ENCODE measurements around the gene GLCE.
"Not testable (repeated sequence)": the region's sequence is repeated elsewhere in the genome, so short reads cannot be mapped to it uniquely, and the experiment has no call there.

The GLCE gene

DNA sequence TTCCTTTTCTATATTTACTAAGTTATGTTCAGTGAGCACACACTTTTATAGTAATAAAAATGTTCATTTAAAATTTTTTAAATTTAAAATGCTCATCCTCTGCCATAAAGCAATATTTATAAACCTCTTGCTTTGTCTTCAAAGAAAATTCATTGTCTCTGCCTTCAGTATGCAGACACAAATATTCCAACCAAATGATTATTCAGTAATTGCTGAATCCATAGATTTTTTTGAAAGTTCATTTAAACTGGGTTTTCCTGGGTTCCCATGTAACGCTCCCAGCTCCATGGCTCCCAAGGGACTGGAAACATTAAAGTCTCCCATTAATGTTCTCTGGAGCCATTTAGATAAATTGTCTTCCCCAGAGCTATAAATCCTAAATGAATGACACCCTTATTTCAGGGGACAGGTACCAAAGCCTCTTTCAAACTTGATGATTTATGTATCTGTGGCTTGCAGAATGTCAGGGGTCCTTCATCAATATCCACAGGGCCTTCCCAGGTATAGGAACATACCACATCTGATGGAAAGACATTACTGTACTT lies 15.2 kb upstream of the GLCE start:
- DNase-seq (ENCODE audit: insufficient read length, low spot score) (no peak), FAIRE-seq (no peak)
- TF ChIP-seq POU2F2 (IDR thresholded peaks at IDR 0.05; ENCODE audit: low read depth, low read length) (no peak), TAF1 (IDR thresholded peaks at IDR 0.05; ENCODE audit: low read depth, low read length) (no peak), PAX5 (IDR thresholded peaks at IDR 0.05; ENCODE audit: insufficient read depth, low read length, severe bottlenecking) (no peak), POLR2AphosphoS5 (IDR thresholded peaks at IDR 0.05; ENCODE audit: low read depth, low read length) (no peak), SPI1 (IDR thresholded peaks at IDR 0.05; ENCODE audit: low read depth, low read length) (no peak), POLR2A (IDR thresholded peaks at IDR 0.05; ENCODE audit: low read depth, low read length) (no peak)

DNA sequence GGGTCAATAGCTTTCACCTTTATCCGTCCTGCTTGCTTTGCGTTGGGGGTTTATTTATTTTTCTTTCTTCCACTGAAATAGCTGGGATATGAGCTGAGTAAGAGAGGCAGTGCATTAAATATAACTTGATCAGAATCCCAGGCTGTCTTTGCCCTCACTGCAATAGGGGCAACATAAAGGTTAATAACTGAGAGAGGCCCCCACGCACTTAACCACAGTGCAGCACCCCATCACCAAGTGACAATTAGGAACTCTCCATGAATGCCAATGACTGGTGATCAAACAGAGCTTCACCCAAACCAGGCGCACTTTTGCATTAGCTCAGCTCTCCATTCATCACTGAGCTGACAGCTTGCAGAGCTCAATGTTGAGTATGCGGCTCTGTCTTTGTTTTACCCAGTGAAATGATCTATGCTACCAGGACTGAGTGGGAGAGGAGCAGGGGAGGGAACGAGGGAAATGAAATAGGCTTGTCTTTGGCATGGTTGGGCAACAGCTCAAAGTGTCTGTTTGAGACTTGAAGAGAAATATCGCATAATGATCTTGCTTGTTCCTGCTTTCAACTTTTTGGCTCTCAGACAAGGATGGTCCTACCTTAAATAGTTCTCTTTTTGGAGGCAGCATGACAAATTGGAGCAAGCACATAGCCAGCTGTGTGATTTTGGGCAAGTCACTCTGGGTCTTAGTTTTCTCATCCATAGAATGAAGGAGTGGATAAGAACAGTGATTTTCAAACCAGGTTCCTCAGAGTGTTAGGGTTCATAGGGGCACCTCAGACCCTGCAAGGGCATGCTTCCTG lies 14.5 kb upstream of the GLCE start:
- DNase-seq (ENCODE audit: insufficient read length, low spot score), result no peak
- no peak for TF ChIP-seq POLR2A (IDR thresholded peaks at IDR 0.05; ENCODE audit: low read depth, low read length)
- no peak for TF ChIP-seq POLR2AphosphoS5 (IDR thresholded peaks at IDR 0.05; ENCODE audit: low read depth, low read length)
- no peak for TF ChIP-seq PAX5 (IDR thresholded peaks at IDR 0.05; ENCODE audit: insufficient read depth, low read length, severe bottlenecking)
- no peak for TF ChIP-seq POU2F2 (IDR thresholded peaks at IDR 0.05; ENCODE audit: low read depth, low read length)
- no peak for TF ChIP-seq SPI1 (IDR thresholded peaks at IDR 0.05; ENCODE audit: low read depth, low read length)
- no peak for TF ChIP-seq TAF1 (IDR thresholded peaks at IDR 0.05; ENCODE audit: low read depth, low read length)
- FAIRE-seq, result no peak

DNA sequence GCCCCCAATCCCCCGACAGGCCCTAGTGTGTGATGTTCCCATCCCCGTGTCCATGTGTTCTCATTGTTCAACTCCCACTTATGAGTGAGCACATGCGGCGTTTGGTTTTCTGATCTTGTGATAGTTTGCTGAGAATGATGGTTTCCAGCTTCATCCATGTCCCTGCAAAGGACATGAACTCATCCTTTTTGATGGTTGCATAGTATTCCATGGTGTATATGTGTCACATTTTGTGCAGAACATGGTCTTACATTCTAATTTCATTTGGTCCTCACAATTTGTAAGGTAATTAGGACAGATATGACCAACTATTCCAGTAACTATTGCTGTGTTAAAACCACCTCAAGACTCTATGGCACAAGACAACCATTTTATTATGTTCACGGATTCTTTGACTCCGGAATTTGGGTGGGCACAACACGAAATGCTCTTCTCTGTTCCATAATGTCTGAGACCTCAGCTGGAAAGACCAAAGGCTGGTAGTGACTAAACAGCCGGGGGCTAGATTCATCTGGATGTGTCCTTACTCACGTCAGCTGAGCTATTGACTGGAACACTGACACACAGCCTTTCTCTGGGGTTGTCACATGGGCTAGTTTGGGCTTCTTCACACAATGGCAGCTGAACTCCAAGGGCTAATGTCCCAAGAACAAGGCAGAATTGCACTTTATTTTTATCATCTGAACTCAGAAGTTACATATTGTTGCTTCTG lies 13.6 kb upstream of the GLCE start:
- TF ChIP-seq SPI1 (IDR thresholded peaks at IDR 0.05; ENCODE audit: low read depth, low read length), result no peak
- no peak for TF ChIP-seq POU2F2 (IDR thresholded peaks at IDR 0.05; ENCODE audit: low read depth, low read length)
- TF ChIP-seq PAX5 (IDR thresholded peaks at IDR 0.05; ENCODE audit: insufficient read depth, low read length, severe bottlenecking), result no peak
- no peak for TF ChIP-seq TAF1 (IDR thresholded peaks at IDR 0.05; ENCODE audit: low read depth, low read length)
- TF ChIP-seq POLR2A (IDR thresholded peaks at IDR 0.05; ENCODE audit: low read depth, low read length), result no peak
- no peak for TF ChIP-seq POLR2AphosphoS5 (IDR thresholded peaks at IDR 0.05; ENCODE audit: low read depth, low read length)
- no peak for FAIRE-seq

DNA sequence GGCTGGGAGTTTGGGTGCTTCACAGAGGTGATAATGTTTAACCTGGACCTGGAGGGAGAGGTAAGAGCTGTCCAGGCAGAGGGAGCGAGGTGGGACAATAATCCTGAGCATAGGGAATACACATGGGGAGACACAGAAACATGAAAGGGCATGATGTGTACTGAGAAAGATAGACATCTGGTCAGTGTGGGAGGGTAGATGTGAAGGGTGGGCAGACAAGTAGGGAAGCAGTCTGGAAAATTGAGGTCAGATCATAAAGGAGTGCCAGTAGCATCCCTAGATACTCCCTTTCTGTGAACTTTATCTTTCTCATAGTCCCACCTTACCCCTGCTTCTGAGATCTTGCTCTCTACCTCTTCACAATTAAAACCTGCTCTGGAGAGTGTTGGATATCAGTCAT lies 12.0 kb upstream of the GLCE start:
- FAIRE-seq, result no peak
- TF ChIP-seq TAF1 (IDR thresholded peaks at IDR 0.05; ENCODE audit: low read depth, low read length), result no peak
- no peak for TF ChIP-seq POLR2AphosphoS5 (IDR thresholded peaks at IDR 0.05; ENCODE audit: low read depth, low read length)
- TF ChIP-seq POU2F2 (IDR thresholded peaks at IDR 0.05; ENCODE audit: low read depth, low read length), result no peak
- no peak for TF ChIP-seq POLR2A (IDR thresholded peaks at IDR 0.05; ENCODE audit: low read depth, low read length)
- TF ChIP-seq PAX5 (IDR thresholded peaks at IDR 0.05; ENCODE audit: insufficient read depth, low read length, severe bottlenecking), result no peak
- no peak for TF ChIP-seq SPI1 (IDR thresholded peaks at IDR 0.05; ENCODE audit: low read depth, low read length)
- no peak for DNase-seq (ENCODE audit: insufficient read length, low spot score)

More for the DNA sequence above, 13.6 kb upstream of the GLCE start:
- no peak for DNase-seq (ENCODE audit: insufficient read length, low spot score)

DNA sequence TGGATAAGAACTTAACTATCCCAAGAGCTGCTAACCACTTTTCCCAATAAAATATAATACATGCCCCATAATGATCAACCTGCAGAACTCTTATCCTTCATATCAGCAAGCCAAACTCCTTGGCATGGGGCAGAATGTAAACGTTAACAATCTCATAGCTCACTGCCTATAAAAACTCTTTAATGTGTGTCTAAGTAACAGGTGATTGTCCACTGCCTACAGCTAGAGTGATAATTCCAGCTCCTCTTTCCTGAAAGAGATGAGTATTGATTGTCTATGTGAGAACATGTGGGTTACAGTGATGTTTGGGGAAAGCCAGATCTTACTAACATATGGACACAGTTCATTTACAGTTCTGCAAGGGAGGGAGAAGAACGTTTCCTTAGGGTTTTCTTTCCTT lies 11.3 kb upstream of the GLCE start:
- no peak for DNase-seq (ENCODE audit: insufficient read length, low spot score)

DNA sequence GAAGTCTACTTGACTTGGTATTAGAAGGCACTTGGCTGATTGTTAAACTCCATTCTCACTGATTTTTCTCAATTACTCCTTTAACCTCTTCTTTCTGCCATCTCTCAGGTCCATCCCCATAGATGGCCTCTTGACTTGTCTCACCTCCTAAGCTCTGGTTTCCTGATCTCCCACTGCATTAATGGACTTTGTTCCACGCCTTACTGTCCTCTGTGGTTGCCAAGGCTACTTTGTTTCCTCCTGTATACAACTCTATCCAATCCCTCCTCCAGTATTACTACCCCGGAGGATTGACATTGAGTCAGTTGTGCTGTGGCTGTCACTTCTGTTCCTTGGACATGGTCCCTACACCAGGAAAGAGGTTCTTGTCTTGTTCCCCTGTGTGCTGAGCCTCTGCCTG lies 10.6 kb upstream of the GLCE start:
- FAIRE-seq (no peak), DNase-seq (ENCODE audit: insufficient read length, low spot score) (no peak)
- TF ChIP-seq PAX5 (IDR thresholded peaks at IDR 0.05; ENCODE audit: insufficient read depth, low read length, severe bottlenecking) (no peak), POLR2AphosphoS5 (IDR thresholded peaks at IDR 0.05; ENCODE audit: low read depth, low read length) (no peak), POU2F2 (IDR thresholded peaks at IDR 0.05; ENCODE audit: low read depth, low read length) (no peak), SPI1 (IDR thresholded peaks at IDR 0.05; ENCODE audit: low read depth, low read length) (no peak), POLR2A (IDR thresholded peaks at IDR 0.05; ENCODE audit: low read depth, low read length) (no peak), TAF1 (IDR thresholded peaks at IDR 0.05; ENCODE audit: low read depth, low read length) (no peak)

More for the DNA sequence above, 11.3 kb upstream of the GLCE start:
- TF ChIP-seq PAX5 (IDR thresholded peaks at IDR 0.05; ENCODE audit: insufficient read depth, low read length, severe bottlenecking) (no peak), TAF1 (IDR thresholded peaks at IDR 0.05; ENCODE audit: low read depth, low read length) (no peak), POLR2A (IDR thresholded peaks at IDR 0.05; ENCODE audit: low read depth, low read length) (no peak), SPI1 (IDR thresholded peaks at IDR 0.05; ENCODE audit: low read depth, low read length) (no peak), POU2F2 (IDR thresholded peaks at IDR 0.05; ENCODE audit: low read depth, low read length) (no peak), POLR2AphosphoS5 (IDR thresholded peaks at IDR 0.05; ENCODE audit: low read depth, low read length) (no peak)
- no peak for FAIRE-seq

DNA sequence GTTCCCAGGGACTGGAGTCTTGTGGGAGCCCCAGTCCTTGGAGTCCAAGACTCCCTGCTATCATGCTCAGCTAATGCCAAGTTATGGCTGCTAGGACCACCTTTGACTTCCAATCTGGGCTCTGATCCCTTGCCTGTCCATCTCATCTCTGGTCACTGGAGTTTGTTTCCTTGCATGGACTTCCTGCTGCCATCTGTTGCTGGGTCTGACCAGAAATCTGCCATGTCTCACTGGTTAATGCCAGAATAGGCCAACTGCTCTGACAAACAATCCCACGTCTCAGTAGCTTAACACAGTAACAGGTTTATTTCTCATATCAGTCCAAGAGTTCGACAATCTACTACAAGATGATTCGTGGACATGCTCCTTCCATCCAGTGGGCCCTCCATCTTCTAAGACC lies 10.1 kb upstream of the GLCE start:
- FAIRE-seq (no peak), DNase-seq (ENCODE audit: insufficient read length, low spot score) (no peak)
- TF ChIP-seq PAX5 (IDR thresholded peaks at IDR 0.05; ENCODE audit: insufficient read depth, low read length, severe bottlenecking) (no peak), SPI1 (IDR thresholded peaks at IDR 0.05; ENCODE audit: low read depth, low read length) (no peak), POLR2AphosphoS5 (IDR thresholded peaks at IDR 0.05; ENCODE audit: low read depth, low read length) (no peak), TAF1 (IDR thresholded peaks at IDR 0.05; ENCODE audit: low read depth, low read length) (no peak), POLR2A (IDR thresholded peaks at IDR 0.05; ENCODE audit: low read depth, low read length) (no peak), POU2F2 (IDR thresholded peaks at IDR 0.05; ENCODE audit: low read depth, low read length) (no peak)

DNA sequence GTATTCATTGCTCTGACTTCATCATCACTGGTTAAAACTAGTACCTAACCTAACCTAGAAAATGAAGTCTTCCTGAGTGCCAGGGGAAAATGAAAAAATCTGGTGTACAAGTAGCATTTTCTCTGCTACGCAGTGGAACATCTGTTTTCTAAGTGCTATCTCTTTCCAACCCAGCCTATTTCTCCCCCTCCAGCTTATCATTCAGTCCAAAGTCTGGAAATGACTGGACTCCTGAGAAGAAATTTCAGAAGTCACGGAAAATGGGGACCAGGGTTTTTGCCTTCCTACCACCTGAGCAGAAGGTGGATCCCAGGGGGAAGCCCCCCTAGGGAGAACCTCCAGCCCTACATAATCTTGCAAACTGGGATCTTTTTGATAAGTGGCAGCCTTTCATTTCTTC lies 9.6 kb upstream of the GLCE start:
- FAIRE-seq, result no peak
- no peak for DNase-seq (ENCODE audit: insufficient read length, low spot score)
- no peak for TF ChIP-seq TAF1 (IDR thresholded peaks at IDR 0.05; ENCODE audit: low read depth, low read length)
- no peak for TF ChIP-seq SPI1 (IDR thresholded peaks at IDR 0.05; ENCODE audit: low read depth, low read length)
- TF ChIP-seq POLR2A (IDR thresholded peaks at IDR 0.05; ENCODE audit: low read depth, low read length), result no peak
- no peak for TF ChIP-seq PAX5 (IDR thresholded peaks at IDR 0.05; ENCODE audit: insufficient read depth, low read length, severe bottlenecking)
- no peak for TF ChIP-seq POU2F2 (IDR thresholded peaks at IDR 0.05; ENCODE audit: low read depth, low read length)
- TF ChIP-seq POLR2AphosphoS5 (IDR thresholded peaks at IDR 0.05; ENCODE audit: low read depth, low read length), result no peak

DNA sequence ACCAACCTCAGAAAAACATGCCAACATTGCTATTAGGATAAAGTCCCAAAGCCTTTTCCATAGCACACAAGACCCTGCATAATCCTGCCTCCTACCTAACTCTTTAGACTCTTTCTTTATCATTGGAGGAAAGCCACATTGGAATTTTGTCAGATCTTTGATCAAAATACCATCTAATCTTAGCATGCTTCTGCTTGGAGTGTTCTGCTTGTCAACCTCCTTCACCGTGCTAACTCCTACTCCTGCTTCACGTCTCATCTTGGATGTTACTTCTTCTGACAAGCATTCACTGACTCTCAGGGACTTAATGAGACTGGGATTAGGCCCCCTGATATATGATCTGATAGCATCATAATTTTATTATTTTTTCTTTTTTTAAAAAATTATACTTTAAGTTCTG lies 7.4 kb upstream of the GLCE start:
- no peak for DNase-seq (ENCODE audit: insufficient read length, low spot score)
- TF ChIP-seq PAX5 (IDR thresholded peaks at IDR 0.05; ENCODE audit: insufficient read depth, low read length, severe bottlenecking), result no peak
- TF ChIP-seq TAF1 (IDR thresholded peaks at IDR 0.05; ENCODE audit: low read depth, low read length), result no peak
- no peak for TF ChIP-seq POLR2AphosphoS5 (IDR thresholded peaks at IDR 0.05; ENCODE audit: low read depth, low read length)
- no peak for TF ChIP-seq POU2F2 (IDR thresholded peaks at IDR 0.05; ENCODE audit: low read depth, low read length)
- no peak for TF ChIP-seq POLR2A (IDR thresholded peaks at IDR 0.05; ENCODE audit: low read depth, low read length)
- TF ChIP-seq SPI1 (IDR thresholded peaks at IDR 0.05; ENCODE audit: low read depth, low read length), result no peak
- no peak for FAIRE-seq

DNA sequence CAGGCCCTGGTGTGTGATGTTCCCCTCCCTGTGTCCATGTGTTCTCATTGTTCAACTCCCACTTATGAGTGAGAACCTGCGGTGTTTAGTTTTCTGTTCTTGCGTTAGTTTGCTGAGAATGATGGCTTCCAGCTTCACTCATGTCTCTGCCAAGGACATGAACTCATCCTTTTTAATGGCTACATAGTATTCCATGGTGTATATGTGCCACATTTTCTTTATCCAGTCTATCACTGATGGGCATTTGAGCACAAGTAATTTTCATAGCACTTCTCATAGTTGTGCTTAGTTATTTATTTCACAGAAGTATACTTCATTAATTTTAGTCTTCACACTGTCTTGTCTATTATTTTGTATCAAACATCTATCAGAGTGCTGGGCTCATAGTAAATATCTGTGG lies 6.8 kb upstream of the GLCE start:
- DNase-seq (ENCODE audit: insufficient read length, low spot score); FAIRE-seq: not testable (repeated sequence)
